ENCODE results near the gene FAM186B.

Gene FAM186B

DNA sequence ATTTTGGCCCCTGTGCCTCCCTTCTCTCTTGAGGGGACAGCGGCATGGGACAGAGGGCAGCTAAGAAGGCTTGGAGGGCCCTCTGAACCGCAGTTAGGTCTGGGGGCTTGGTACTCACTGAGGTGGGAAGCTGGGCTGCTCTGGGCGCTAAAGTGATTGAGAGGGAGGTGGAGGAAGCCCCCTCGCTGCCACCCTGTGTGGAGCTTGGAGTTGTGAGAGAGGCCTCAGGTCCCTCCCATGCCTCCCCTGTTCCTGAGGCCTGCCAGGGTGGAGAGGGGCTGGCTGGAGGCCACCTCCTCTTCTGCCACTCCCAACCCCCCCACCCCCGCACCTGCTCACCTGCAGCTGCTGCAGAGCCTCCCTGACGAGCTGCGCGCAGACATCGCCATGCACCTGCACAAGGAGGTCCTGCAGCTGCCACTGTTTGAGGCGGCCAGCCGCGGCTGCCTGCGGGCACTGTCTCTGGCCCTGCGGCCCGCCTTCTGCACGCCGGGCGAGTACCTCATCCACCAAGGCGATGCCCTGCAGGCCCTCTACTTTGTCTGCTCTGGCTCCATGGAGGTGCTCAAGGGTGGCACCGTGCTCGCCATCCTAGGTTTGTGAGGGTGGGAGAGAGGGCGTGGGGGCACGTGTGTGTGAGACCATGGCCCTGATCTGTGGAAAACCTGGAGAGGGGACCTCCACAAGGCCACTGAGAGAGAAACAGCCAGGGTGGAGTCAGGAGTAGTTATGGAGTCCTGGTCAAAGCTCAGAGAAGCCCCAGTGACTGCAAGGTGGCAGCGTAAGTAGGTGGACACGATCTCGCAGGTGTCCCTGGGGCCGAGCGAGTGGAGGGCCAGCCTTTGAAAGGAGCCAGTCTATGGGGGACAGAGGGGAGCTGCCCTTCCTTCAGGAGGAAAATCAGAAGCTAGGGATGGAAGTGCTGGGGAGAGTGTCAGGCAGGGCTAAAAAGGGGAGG, 55.4 kb downstream of the FAM186B start:
- no peak for DNase-seq

DNA sequence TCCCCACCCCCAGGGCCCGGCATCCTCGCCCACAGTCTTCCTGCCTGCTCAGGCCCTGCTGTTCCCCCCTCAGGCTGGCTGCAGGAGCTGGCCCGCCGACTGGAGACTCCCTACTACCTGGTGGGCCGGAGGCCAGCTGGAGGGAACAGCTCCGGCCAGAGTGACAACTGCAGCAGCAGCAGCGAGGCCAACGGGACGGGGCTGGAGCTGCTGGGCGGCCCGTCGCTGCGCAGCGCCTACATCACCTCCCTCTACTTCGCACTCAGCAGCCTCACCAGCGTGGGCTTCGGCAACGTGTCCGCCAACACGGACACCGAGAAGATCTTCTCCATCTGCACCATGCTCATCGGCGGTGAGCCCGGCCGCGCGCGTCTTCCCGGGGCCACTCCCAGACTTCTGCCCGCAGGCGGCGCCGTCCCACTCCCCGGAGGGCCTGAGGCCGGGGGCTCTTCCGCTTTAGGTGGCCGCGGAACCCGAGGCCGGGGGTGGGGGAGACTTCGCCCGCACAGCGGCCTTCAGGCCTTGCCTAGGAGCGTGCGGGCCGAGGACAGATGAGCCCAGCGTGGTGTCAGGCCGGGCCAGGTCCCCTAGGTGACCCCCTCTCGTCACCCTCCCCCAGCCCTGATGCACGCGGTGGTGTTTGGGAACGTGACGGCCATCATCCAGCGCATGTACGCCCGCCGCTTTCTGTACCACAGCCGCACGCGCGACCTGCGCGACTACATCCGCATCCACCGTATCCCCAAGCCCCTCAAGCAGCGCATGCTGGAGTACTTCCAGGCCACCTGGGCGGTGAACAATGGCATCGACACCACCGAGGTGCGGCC, 56.4 kb downstream of the FAM186B start:
- no peak for DNase-seq

DNA sequence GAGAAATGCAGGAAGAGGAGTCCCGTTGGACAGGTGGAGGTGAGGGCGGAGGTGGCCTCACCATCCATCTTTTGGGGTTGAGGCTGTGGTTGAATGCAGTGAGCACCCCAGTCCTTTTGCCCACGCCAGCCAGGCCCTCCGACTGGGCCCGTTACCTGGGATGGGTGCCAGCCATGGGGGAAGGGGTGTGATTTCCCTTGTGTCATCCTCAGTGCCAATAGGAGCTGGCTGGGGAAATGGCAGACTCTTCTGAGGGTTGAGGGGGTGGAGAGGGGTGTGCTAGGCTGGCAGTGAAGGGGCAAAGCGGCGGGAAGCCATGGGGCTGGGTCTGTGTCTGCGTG, 57.0 kb downstream of the FAM186B start:
- no peak for DNase-seq

DNA sequence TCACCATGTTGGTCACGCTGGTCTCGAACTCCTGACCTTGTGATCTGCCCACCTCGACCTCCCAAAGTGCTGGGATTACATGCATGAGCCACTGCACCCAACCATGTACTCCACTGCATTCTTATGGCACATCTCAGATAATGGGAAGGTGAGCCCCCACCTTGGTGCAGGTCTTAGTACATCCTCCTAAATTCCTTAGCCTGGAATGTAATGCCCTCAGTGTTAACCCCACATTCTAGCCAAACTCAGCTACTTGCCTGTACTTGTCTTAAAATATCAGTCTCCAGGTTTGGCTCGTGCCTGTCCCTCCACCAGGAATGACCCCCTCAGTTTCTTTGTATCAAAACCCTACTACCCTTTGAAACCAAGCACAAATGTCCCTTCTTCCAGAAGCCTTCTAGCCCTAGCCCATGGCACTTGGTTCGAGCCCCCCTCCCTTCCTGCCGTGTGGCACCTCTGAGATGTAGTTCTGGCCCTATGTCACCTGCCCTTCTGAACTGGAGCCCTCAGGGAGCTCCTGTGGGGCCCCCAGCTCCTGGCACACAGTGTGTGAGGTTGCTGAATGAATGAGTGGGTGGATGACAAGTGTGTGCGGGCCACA, 58.2 kb downstream of the FAM186B start:
- no peak for DNase-seq

DNA sequence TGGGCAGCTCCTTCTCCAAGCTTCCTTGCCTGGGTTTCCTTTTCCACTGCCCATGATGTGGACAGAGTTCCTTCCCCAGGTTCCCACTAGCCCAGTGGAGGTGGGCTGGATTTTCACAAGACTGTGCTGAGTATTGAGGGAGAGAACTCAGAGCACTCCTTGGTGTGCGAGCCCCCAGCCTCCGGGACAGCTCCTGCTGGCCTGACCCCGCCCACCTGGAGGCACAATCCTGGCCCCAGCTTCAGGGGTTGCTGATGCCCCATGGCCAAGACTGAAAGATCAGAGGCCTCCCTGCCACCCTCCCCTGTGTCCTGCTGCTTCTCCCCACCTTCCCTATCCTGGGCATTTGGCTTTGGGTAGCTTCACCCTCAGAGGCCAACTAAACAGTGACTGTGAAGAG, 59.0 kb downstream of the FAM186B start:
- DNase-seq = no peak

DNA sequence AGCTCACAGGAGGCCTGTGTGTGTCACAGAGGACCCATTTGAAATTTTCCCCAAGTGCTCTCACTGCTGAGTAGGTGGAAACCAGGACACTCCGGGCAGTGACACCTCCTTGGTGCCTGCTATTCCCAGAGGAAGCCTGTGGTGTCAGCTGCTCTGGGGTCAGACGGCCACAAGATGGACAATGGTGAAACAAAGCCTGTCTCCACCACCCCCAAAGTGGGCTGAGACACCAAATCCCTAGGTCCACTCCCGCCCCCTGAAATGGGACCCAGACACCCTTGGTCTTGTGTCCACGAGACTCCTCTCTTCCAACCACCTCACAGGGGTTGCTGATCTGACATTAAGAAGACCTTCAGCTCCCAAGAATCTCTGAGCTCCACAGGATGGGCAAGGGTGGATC, 59.6 kb downstream of the FAM186B start:
- no peak for DNase-seq

DNA sequence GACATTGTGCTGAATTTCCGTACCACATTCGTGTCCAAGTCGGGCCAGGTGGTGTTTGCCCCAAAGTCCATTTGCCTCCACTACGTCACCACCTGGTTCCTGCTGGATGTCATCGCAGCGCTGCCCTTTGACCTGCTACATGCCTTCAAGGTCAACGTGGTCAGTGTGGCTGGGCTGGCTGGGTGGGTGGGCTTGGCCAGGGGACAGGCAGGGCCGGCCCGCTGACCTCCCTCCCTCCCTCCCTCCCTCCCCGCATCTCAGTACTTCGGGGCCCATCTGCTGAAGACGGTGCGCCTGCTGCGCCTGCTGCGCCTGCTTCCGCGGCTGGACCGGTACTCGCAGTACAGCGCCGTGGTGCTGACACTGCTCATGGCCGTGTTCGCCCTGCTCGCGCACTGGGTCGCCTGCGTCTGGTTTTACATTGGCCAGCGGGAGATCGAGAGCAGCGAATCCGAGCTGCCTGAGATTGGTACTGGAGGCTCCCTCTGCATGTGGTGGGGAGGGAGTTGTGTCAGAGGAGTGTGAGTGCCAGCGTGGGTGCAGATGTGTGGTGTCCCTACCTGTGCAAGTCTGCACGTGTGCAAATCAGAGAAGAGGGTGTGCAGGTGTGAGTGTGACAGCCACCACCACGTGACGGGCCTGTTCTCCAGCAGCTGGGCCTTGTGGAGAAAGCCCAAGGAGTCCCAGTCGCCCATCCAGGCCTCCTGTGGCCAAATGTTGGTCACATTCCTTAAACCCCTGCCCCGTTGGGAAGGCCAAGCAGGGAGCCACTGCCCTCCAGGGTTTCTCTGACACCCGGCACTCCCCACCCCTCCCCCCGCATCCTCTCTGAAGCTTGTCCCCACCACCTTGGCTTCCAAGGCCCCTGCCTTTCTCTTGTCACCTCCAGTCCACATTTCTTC, 61.3 kb downstream of the FAM186B start:
- no peak for DNase-seq

DNA sequence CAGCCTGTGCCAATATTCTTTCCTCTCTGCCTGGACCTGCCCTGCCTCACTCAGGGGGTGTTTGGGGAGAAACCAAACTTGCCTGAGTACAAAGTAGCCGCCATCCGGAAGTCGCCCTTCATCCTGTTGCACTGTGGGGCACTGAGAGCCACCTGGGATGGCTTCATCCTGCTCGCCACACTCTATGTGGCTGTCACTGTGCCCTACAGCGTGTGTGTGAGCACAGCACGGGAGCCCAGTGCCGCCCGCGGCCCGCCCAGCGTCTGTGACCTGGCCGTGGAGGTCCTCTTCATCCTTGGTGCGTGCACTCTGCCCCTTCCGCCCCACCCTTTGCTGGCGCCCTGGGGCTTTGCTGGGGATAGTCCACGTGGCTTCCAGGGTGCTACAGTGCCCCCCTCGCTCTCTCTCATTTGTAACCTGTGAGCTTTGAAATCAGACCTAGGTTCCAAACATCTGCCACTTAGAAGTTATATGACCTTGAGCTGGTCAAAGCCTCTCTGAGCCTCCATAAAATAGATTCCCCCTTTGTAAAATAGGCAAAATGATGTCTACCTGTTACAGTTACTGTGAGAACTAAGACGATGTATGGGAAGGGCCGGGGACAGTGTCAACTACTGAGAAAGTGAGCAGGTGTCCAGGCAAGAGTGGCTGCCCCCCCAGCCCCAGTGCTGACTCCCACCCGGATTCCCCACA, 62.1 kb downstream of the FAM186B start:
- DNase-seq = no peak

DNA sequence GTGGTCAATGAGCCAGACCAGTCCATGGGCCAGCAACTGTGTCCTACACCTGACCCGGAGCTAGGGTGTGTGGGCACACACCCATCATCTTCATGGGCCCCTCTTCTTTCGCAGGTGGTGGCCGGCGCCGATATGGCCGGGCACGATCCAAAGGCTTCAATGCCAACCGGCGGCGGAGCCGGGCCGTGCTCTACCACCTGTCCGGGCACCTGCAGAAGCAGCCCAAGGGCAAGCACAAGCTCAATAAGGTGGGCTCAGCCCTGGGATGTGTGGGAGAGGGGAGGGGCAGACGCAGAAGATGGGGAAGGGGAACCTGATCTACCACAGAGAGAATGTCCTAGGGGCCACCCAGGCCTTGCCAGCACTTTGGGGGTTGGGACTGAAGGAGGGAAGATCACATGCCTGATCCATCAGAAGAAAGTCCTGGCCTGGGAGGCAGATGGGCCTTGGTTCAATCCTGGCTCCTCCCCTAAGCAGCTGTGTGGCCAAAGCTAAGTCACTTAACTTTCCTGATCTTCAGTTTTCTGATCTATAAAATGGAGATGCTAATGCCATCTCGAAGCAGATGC, 62.8 kb downstream of the FAM186B start:
- no peak for DNase-seq

DNA sequence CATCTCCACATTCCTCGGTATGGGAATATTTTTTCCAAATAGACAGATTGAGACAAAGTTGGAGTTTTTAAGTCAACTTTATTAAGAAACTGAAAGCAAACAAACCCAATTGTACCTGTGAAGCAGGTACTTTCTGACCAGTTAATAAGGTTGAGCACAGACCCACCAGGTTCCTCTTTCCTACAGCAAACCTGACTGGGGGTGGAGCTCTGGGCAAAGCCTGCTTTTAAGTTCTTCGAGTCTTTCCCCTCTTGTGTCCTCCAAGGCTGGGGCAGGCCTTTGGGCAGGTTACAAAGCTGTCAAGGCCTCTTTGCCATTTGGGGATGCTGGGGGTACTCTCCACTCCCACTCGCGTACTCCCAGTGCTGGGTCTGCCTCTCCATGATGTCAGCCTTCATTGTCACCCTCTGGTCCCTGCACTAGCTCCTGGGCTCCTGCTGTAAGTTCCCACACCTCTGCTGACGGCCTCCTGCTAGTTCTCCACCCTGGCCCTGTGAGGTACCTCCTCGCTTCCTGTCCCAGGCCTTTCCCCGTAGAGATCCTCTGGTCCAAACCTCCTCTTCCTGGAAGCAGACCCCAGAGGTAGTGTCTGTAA, 63.4 kb downstream of the FAM186B start:
- DNase-seq = no peak

DNA sequence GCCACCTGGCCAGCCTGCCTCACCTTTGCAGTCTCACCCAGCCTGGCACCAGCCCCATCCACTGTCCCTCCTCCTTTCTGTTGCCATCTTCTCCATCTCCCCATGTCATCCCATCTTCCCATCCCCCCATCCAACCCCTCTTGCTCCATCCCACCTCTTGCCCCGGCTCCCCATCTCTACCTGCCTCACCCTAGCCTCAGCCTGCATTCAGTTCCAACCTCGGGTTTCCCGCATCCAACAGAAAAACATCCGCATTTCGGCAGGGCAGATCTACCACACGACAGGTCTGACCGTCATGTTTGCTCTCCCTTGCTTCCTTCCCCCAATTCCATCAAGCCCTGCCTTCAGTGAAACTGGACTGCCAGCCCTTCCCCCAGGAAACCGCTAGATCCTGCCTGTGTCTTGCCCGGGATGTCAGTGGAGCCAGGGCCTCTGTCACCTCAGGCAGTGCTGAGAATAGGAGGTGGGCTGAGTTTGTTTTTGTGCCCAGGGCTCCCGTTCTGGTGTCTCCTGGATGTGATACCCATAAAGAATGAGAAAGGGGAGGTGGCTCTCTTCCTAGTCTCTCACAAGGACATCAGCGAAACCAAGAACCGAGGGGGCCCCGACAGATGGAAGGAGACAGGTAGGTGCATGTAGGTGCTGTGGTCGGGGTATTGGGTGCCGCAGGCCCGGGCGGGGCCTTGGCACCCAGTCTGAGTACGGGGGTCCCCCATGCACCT, 64.1 kb downstream of the FAM186B start:
- DNase-seq = no peak

DNA sequence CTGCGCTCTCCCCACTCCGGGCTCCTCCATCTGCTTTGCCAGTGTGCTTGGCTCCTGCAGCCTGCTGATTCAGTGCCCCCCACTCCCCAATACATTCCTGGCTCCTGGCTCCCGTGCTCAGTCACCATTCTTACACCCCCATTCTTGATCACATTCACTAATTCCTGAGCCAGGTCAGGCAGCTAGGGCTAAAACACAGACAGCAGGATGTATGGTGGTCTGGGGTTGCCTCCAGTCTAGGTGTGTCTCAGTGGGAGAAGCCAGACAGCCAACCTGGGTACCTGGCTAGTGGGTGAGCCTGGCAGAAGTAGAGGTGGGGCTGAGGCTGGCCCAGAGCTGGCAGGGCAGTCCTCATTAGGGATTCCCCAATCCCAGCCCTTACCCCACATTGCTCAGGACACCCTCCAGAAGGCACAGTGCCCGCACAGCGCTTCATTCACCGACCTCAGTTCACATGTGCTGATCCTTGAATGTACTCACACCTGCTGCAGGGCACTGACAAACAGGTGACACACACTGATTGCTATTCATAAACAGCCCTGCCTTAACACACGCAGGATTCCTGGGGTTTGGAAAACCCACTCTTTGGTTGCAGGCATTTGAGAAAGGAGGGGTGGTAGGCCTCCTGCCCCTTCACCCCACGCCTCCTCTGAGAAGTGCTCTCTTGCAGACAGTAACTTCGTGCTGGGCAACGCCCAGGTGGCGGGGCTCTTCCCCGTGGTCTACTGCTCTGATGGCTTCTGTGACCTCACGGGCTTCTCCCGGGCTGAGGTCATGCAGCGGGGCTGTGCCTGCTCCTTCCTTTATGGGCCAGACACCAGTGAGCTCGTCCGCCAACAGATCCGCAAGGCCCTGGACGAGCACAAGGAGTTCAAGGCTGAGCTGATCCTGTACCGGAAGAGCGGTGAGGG, 65.0 kb downstream of the FAM186B start:
- no peak for DNase-seq

DNA sequence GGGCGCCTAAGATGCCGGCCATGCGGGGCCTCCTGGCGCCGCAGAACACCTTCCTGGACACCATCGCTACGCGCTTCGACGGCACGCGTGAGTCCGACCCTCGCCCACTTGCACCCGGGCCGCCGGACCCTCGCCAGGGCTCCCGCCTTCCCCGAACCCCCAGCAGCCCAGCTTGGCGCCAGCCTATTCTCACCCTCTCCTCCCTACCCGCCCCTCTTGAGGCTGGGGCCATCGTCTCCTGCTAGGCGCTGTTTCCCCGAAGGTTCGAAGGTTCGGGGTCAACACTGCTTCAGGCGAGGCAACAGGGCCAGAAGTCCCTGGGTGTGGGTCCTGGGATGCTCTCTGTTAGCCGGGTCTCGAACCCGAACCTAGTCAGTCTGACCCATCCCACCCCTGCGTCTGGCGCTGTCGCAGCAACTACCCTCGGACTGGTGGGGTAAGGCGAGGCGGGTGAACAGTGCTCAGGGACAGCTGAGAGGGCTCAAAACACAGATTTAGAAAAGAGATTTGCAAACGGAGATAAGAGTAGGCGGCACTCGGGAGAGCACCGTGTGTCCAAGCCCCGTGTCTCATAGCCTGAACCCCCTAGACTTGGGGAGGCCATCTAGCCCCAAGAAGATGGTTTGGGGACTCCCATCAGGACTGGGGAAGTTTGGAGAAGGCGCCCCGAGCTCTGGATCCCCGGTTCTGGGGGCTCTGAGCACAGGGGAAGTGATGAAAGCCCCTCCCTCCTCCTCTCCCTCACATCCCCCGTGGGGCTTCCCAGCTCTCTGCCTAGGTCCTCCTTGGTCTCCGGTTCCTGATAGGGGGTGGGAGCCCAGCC, 65.8 kb downstream of the FAM186B start:
- no peak for DNase-seq

DNA sequence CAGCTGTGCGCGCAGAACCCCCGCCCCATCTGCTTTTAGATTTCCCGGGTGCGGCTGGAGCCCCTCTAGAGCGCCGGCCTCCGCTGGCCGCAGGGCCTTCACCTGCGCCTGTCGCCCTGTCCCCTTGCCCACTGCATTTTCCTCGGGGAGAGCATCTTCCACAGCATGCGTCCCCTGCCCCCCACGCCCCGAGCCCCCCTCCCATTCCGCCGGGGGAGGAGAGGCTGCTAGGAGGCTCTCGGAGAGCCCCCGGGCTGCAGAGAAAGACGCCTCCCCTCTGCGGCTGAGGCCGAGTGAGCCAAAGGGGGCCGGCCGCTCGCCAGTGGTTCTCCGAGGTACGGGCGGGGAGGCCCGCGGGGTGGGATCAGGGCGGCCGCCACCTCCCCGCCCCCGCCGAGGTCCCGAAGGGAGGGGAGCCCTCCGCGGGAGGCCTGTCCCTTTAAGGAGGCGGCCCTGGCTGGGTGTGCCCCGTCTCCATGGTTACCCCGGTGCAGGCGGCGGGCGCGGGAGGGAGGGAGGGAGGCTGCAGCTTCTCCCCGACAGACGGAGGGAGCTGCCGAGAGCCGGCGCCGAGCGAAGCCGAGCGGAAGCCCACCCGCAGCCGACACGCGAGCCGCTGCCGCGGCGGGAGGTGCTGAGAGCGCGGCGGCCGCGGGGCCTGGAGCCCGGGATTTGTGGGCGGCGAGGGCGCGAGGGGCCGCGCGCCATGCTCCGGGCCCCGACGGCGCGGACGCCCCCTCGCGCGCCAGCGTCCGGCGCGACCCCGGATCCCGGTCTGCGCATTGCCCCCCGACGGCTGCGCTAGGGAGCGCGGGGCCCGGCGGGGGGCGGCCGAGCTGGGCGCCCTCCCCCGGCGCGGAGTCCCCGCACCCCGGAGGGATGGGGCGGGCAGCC, 66.7 kb downstream of the FAM186B start, which contains the start of gene KCNH3:
Gene KCNH3, plus strand, starts transcription at position 521 of the 894 bp plus-strand sequence. CDS start 387 bp downstream, outside the sequence.
- peak; percentile 35 for DNase-seq

DNA sequence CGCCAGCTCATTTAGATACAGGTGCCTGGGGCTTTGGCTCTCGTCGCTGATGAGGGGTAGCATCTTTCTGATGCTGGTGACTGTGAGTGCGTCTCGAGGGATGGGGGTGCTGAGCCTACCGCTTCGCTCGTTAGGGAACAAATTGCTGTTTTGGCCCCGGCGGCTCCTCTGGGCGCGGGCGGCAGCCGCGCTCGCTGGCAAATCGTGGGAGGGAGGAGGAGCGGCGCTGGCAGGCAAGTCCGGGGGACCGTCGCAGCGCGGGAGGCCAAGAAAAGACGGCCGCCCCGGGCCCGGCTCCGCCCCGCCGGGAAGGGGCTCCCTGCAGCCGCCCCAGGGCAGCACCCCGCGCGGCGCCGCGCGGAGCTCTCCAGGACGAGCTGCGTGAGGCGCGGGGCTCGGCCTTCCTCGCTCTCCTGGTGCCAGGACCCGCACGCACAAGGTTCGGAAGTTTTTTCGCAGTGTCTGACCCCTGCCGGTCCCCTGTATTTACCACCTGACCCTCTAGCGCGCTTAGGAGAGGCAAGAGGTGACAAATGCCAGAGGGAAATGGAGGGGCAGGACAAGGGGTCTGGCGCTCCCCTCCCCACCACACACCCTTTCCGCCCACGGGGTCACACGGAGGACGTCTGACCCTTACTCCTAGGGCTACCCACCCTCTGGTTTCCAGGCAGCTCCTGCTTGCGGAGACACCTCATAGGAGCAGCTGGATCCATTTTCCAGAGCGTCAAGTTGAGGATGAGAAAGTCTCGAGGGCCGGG, 67.5 kb downstream of the FAM186B start:
- DNase-seq = no peak
